Pulmonary artery endothelial cell (primary cell): Measurements from ENCODE around the gene KIF14. TPM values are rescaled to one million over a fixed set of nuclear protein-coding genes. Genes with fewer than 3 reads are reported as not detected.

Experiments used
- total RNA-seq: library from RNA; depleted of rRNA; stranded (reverse); fragments of >200 nt; gene quantifications from 2 replicates; pipeline ENCODE4 v1.2.3, GENCODE V29; 2014

Gene KIF14
- total RNA-seq, 1 donor from 2014 or later, result 7.3 TPM

Other genes with a start within 250 kb of the KIF14 start
- 21.9 and 23.3 TPM in 2 replicates for gene ZNF281, start 210.7 kb downstream of the KIF14 start, total RNA-seq
- gene DDX59, start 49.2 kb upstream of the KIF14 start, total RNA-seq, result 11.3 and 12.6 TPM in 2 replicates
- 26.1 and 34.5 TPM in 2 replicates for gene CAMSAP2, start 118.1 kb upstream of the KIF14 start, total RNA-seq